Endothelial cell of umbilical vein (primary cell): ENCODE data around the gene SAFB. TPM values are rescaled to one million over a fixed set of nuclear protein-coding genes. Genes with fewer than 3 reads are reported as not detected.

Experiments used
- BruUV-seq: library from RNA; stranded (reverse); fragments of 400-500 nt; replicated peaks from 2 replicates; lab custom pipeline; 2021; lab: Mats Ljungman, UMichigan
- CTCF ChIA-PET: fragments of 300-600, 350-600 bp; sonication (Branson Sonifier 250); formaldehyde crosslinking; loops from one replicate; lab custom pipeline; 2021; ENCODE audit warnings: antibody characterized with exemption, inconsistent platforms; lab: Charles Lee
- POLR2A ChIA-PET: fragments of 300-600, 350-600 bp; sonication (Branson Sonifier 250); formaldehyde crosslinking; loops from one replicate; lab custom pipeline; 2021; ENCODE audit warnings: antibody characterized with exemption, inconsistent platforms; lab: Charles Lee
- DNase-seq: peaks from one replicate; pipeline ENCODE4 v3.0.0-alpha.2; 2011; ENCODE audit warnings: low read depth, low spot score
- FAIRE-seq: peaks from 2 replicates; lab custom pipeline; 2011; peaks lifted over from hg19 to GRCh38; lab: Jason Lieb, UNC
- H2AFZ ChIP-seq: 2 replicates; pipeline ENCODE4 v1.6.0; 2012; ENCODE audit warnings: low read depth, low read length, control low read depth, inconsistent platforms
- H3K27ac ChIP-seq: 2 replicates; pipeline ENCODE4 v1.5.1; 2011; ENCODE audit warnings: low read depth, mild to moderate bottlenecking, control low read depth, low read length, moderate library complexity; ENCODE audit not compliant: insufficient read depth
- H3K27me3 ChIP-seq, 2 experiments: 2 replicates each; pipeline versions ENCODE4 v1.6.0 to v1.6.1; 2011; ENCODE audit warnings: low read length in 2 of 2, mixed read lengths in 1 of 2; ENCODE audit not compliant: control insufficient read depth in 2 of 2, insufficient read depth in 2 of 2
- H3K36me3 ChIP-seq, 2 experiments: 2 replicates in 1 of 2; 3 replicates in 1 of 2; pipeline ENCODE4 v1.5.1; 2011; ENCODE audit warnings: low read length in 2 of 2, mild to moderate bottlenecking in 1 of 2, moderate library complexity in 1 of 2; ENCODE audit not compliant: control insufficient read depth in 2 of 2, insufficient read depth in 2 of 2; ENCODE audit errors: extremely low read depth in 1 of 2
- H3K4me1 ChIP-seq: 3 replicates; pipeline ENCODE4 v1.5.1; 2011; ENCODE audit warnings: mild to moderate bottlenecking, low read length; ENCODE audit not compliant: control insufficient read depth, insufficient read depth; ENCODE audit errors: extremely low read depth
- H3K4me2 ChIP-seq: 2 replicates; pipeline ENCODE4 v1.6.1; 2011; ENCODE audit warnings: low read length, control low read depth, mixed read lengths; ENCODE audit not compliant: insufficient read depth
- H3K4me3 ChIP-seq, 3 experiments: fragments of 200-600 bp in 1 of 3; sonication (generic), shearing (Covaris generic) in 1 of 3; replicated peaks in 1 of 3; 2 replicates each; pipeline ENCODE4 v1.5.1; 2011 to 2016; ENCODE audit warnings: control low read depth in 3 of 3, low read length in 3 of 3, mild to moderate bottlenecking in 2 of 3, inconsistent platforms in 1 of 3, low read depth in 1 of 3, moderate library complexity in 1 of 3; ENCODE audit not compliant: insufficient read depth in 1 of 3
- H3K79me2 ChIP-seq: 2 replicates; pipeline ENCODE4 v1.6.0; 2012; ENCODE audit warnings: low read length, inconsistent platforms; ENCODE audit not compliant: control insufficient read depth, insufficient read depth
- H3K9ac ChIP-seq: replicated peaks from 2 replicates; pipeline ENCODE3; 2011; ENCODE audit warnings: low read length, control low read depth; ENCODE audit not compliant: insufficient read depth; ENCODE audit errors: extremely low read depth
- H3K9me1 ChIP-seq: replicated peaks from 3 replicates; pipeline ENCODE4 v1.6.0; 2011; ENCODE audit warnings: mild to moderate bottlenecking, low read length; ENCODE audit not compliant: control insufficient read depth, insufficient read depth; ENCODE audit errors: extremely low read depth
- H3K9me3 ChIP-seq: replicated peaks from 2 replicates; pipeline ENCODE4 v1.5.1; 2012; ENCODE audit warnings: low read length, inconsistent platforms; ENCODE audit not compliant: control insufficient read depth, insufficient read depth
- H4K20me1 ChIP-seq: replicated peaks from 2 replicates; pipeline ENCODE3; 2011; ENCODE audit warnings: mild to moderate bottlenecking, low read length; ENCODE audit not compliant: control insufficient read depth, insufficient read depth; ENCODE audit errors: extremely low read depth
- FOS ChIP-seq: IDR thresholded peaks from 2 replicates; pipeline ENCODE4 v1.6.1; 2011; ENCODE audit warnings: mild to moderate bottlenecking, low read length, moderate library complexity, borderline replicate concordance; ENCODE audit not compliant: insufficient read depth
- GATA2 ChIP-seq: IDR thresholded peaks from 2 replicates; pipeline ENCODE4 v1.7.0; 2011; ENCODE audit warnings: low read depth, mild to moderate bottlenecking, moderate library complexity, mixed read lengths, low read length; ENCODE audit not compliant: insufficient read length, insufficient read depth
- JUN ChIP-seq: IDR thresholded peaks from 2 replicates; pipeline ENCODE4 v1.6.1; 2011; ENCODE audit warnings: borderline replicate concordance, low read depth; ENCODE audit not compliant: insufficient read length, insufficient read depth
- MAX ChIP-seq: IDR thresholded peaks from 2 replicates; pipeline ENCODE4 v1.6.1; 2011; ENCODE audit not compliant: insufficient read depth, insufficient read length
- MYC ChIP-seq: IDR thresholded peaks from one replicate; pipeline ENCODE4 v1.6.1; 2011; ENCODE audit warnings: mild to moderate bottlenecking, low read depth, low read length
- POLR2A ChIP-seq: IDR thresholded peaks from 2 replicates; pipeline ENCODE4 v1.6.1; 2012; ENCODE audit warnings: low read depth, mild to moderate bottlenecking, control low read depth, low read length
- POLR2AphosphoS5 ChIP-seq: IDR thresholded peaks from 2 replicates; pipeline ENCODE4 v1.6.1; 2012; ENCODE audit warnings: low read depth, mild to moderate bottlenecking, control low read depth, low read length, moderate library complexity; ENCODE audit not compliant: insufficient read depth
- dilution Hi-C: fragments of 300-500 bp; cut with MboI; formaldehyde crosslinking; loops from one replicate; pipeline ENCODE4 v1.15.0; 2019; ENCODE audit warnings: low sequenced_read_pairs; ENCODE audit not compliant: extremely low pct_ligation_motif_present
- intact Hi-C: fragments of 100-400 bp; cut with micrococcal nuclease; formaldehyde crosslinking; loops from one replicate; pipeline ENCODE4 v1.10.0; 2022
- polyA plus RNA-seq, 4 experiments: library from polyadenylated mRNA; depleted of rRNA in 3 of 4; stranded (reverse) in 3 of 4; unstranded in 1 of 4; fragments of >200 nt; gene quantifications; 2 replicates each; pipeline versions ENCODE4 v1.2.1 to v1.2.3, GENCODE V29; 2011 to 2012; ENCODE audit warnings: missing spikeins in 1 of 4
- total RNA-seq: library from RNA; stranded (reverse); gene quantifications from 2 replicates; pipeline ENCODE4 v1.2.3, GENCODE V29; 2021

The SAFB gene
- total and polyA plus RNA-seq, 2 donors (not counting 3 experiments of a cell fraction or from before 2014, with no cell fraction given), result 44.7 to 109 TPM

GRCh38 chr19:5595129-5595528, 27.8 kb upstream of the SAFB start:
- FAIRE-seq, result no peak
- no peak overlapping the region for H3K9ac ChIP-seq
- H3K4me3 ChIP-seq, result no peak overlapping the region
- H3K4me1 ChIP-seq, result no peaks in the 10 kb centered on the region
- no TSS peak for BruUV-seq
- peaks cover 31 to 76% of the 10 kb centered on the region in 2 experiments for H3K36me3 ChIP-seq
- H4K20me1 ChIP-seq, result no peaks in the 10 kb centered on the region
- no peak overlapping the region for H3K4me2 ChIP-seq
- ChIA-PET CTCF (no interaction called here), POLR2A (no interaction called here)
- peaks cover 2% of the 10 kb centered on the region for H3K79me2 ChIP-seq
- H3K27ac ChIP-seq, result no peak overlapping the region
- no peaks in the 10 kb centered on the region for H3K27me3 ChIP-seq
- DNase-seq, result no peak
- dilution Hi-C loops (no loop called here), intact Hi-C loops (no loop called here)
- H2AFZ ChIP-seq, result no peak overlapping the region
- no peak for TF ChIP-seq MAX
- H3K9me3 ChIP-seq, result no peaks in the 10 kb centered on the region
- no peaks in the 10 kb centered on the region for H3K9me1 ChIP-seq

DNA sequence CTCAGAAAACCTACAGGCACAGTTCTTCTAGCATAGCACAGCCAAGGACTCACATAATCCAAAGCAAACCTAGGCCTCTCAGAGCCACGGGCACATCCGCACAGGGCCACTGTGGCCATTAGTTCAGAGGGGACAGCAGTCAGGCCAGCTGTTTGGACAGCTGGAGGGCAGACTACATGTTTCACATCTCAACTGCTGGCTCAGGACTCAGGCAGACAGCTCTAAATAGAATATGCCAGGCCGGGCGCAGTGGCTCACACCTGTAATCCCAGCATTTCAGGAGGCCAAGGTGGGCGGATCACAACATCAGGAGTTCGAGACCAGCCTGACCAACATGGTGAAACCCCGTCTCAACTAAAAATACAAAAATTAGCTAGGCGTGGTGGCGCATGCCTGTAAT, 27.1 kb upstream of the SAFB start:
- Histone ChIP-seq H2AFZ (no peak overlapping the region), H3K9me3 (no peaks in the 10 kb centered on the region), H3K79me2 (peaks cover 2% of the 10 kb centered on the region), H3K4me2 (no peak overlapping the region), H4K20me1 (no peaks in the 10 kb centered on the region), H3K4me1 (no peaks in the 10 kb centered on the region), H3K27me3 (no peaks in the 10 kb centered on the region), H3K27ac (no peak overlapping the region), H3K9me1 (no peaks in the 10 kb centered on the region), H3K9ac (no peak overlapping the region), H3K4me3 (no peak overlapping the region), H3K36me3 (peaks cover 35 to 76% of the 10 kb centered on the region in 2 experiments)
- FAIRE-seq (no peak), DNase-seq (no peak)
- ChIA-PET CTCF (no interaction called here), POLR2A (no interaction called here)
- BruUV-seq, result no TSS peak
- intact Hi-C loops, result no loop called here
- dilution Hi-C loops, result no loop called here
- no peak for TF ChIP-seq POLR2AphosphoS5
- no peak for TF ChIP-seq GATA2
- no peak for TF ChIP-seq FOS
- no peak for TF ChIP-seq MYC
- no peak for TF ChIP-seq JUN
- no peak for TF ChIP-seq POLR2A
